SK-N-SH treated with all-trans-retinoic acid at 6 μM for 48 hours (cell line): ENCODE data around the gene CDK11A.
"Not testable (repeated sequence)": the region's sequence is repeated elsewhere in the genome, so short reads cannot be mapped to it uniquely, and the experiment has no call there.

Source experiments
- ARNTL ChIP-seq: fragments of 450-650 bp; formaldehyde crosslinking; IDR thresholded peaks from 2 replicates; pipeline ENCODE4 v1.5.0; 2020; ENCODE audit warnings: low read depth, mild to moderate bottlenecking, moderate library complexity, borderline replicate concordance
- BACH2 ChIP-seq: fragments of 250-450 bp; sonication (Bioruptor Pico); IDR thresholded peaks from 2 replicates; pipeline ENCODE4 v1.9.0; 2021; ENCODE audit warnings: mild to moderate bottlenecking, borderline replicate concordance
- CSDC2 ChIP-seq: fragments of 250-450 bp; sonication (Bioruptor Pico); IDR thresholded peaks from 2 replicates; pipeline ENCODE4 v1.5.0; 2020; ENCODE audit warnings: mild to moderate bottlenecking, moderate library complexity
- PPARA ChIP-seq: fragments of 250-450 bp; sonication (Bioruptor Pico); IDR thresholded peaks from 2 replicates; pipeline ENCODE4 v1.5.0; 2020; ENCODE audit warnings: mild to moderate bottlenecking, borderline replicate concordance
- SNAI2 ChIP-seq: fragments of 250-450 bp; sonication (Bioruptor Pico); IDR thresholded peaks from 2 replicates; pipeline ENCODE4 v1.5.0; 2020; ENCODE audit warnings: mild to moderate bottlenecking, moderate library complexity
- ZNF565 ChIP-seq: fragments of 450-650 bp; formaldehyde crosslinking; conservative IDR thresholded peaks from 2 replicates; pipeline ENCODE4 v1.5.0; 2020; ENCODE audit warnings: low read depth, mild to moderate bottlenecking, moderate library complexity
- TF ChIP-seq, protein P1 (sequence below): fragments of 250-450 bp; sonication (Bioruptor Pico); IDR thresholded peaks from 2 replicates; pipeline ENCODE4 v1.5.1; 2020; ENCODE audit warnings: low read depth, mild to moderate bottlenecking, moderate library complexity
- TF ChIP-seq, protein P2 (sequence below): fragments of 250-450 bp; sonication (Bioruptor Pico); IDR thresholded peaks from 2 replicates; pipeline ENCODE4 v1.8.0; 2020; ENCODE audit warnings: mild to moderate bottlenecking, moderate library complexity, borderline replicate concordance
- TF ChIP-seq, protein P3 (sequence below): fragments of 250-450 bp; sonication (Bioruptor Pico); IDR thresholded peaks from 2 replicates; pipeline ENCODE4 v1.5.1; 2021; ENCODE audit warnings: mild to moderate bottlenecking, moderate library complexity

DNA sequence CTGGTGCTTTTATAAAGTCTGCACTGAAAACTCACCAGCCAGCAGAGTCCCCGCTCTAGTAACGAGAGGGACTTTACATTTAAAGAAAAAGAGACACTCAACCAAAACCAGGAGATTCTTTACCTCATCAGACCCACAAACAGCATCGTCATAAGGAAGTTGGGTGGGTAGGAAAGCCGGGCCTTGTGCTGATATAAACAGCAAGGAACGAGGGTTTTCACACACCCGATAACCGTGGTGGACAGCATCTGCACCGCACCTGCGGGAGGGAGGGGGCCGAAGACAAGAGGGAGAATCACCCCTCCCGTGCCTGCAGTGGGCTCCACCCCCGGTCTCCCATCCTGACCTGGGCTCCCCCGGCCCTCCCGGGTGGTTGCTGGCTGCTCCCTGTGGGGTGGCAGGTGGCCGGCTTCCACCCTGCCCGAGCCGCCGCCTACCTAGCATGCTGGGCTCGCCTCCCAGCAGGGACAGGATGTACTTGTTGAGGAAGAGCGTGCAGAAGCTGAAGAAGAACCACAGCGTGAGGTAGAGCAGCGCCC lies 14.7 kb upstream of the CDK11A start:
- TF ChIP-seq, protein P1, sequence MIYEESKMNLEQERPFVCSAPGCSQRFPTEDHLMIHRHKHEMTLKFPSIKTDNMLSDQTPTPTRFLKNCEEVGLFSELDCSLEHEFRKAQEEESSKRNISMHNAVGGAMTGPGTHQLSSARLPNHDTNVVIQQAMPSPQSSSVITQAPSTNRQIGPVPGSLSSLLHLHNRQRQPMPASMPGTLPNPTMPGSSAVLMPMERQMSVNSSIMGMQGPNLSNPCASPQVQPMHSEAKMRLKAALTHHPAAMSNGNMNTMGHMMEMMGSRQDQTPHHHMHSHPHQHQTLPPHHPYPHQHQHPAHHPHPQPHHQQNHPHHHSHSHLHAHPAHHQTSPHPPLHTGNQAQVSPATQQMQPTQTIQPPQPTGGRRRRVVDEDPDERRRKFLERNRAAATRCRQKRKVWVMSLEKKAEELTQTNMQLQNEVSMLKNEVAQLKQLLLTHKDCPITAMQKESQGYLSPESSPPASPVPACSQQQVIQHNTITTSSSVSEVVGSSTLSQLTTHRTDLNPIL (CRISPR knock-in tag) = not testable (repeated sequence)
- not testable (repeated sequence) for TF ChIP-seq ARNTL (CRISPR knock-in tag); BACH2 (CRISPR knock-in tag); SNAI2 (CRISPR knock-in tag); PPARA (CRISPR knock-in tag); CSDC2 (CRISPR knock-in tag); ZNF565
- TF ChIP-seq, protein P2, sequence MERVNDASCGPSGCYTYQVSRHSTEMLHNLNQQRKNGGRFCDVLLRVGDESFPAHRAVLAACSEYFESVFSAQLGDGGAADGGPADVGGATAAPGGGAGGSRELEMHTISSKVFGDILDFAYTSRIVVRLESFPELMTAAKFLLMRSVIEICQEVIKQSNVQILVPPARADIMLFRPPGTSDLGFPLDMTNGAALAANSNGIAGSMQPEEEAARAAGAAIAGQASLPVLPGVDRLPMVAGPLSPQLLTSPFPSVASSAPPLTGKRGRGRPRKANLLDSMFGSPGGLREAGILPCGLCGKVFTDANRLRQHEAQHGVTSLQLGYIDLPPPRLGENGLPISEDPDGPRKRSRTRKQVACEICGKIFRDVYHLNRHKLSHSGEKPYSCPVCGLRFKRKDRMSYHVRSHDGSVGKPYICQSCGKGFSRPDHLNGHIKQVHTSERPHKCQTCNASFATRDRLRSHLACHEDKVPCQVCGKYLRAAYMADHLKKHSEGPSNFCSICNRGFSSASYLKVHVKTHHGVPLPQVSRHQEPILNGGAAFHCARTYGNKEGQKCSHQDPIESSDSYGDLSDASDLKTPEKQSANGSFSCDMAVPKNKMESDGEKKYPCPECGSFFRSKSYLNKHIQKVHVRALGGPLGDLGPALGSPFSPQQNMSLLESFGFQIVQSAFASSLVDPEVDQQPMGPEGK (CRISPR knock-in tag) = not testable (repeated sequence)
- TF ChIP-seq, protein P3, sequence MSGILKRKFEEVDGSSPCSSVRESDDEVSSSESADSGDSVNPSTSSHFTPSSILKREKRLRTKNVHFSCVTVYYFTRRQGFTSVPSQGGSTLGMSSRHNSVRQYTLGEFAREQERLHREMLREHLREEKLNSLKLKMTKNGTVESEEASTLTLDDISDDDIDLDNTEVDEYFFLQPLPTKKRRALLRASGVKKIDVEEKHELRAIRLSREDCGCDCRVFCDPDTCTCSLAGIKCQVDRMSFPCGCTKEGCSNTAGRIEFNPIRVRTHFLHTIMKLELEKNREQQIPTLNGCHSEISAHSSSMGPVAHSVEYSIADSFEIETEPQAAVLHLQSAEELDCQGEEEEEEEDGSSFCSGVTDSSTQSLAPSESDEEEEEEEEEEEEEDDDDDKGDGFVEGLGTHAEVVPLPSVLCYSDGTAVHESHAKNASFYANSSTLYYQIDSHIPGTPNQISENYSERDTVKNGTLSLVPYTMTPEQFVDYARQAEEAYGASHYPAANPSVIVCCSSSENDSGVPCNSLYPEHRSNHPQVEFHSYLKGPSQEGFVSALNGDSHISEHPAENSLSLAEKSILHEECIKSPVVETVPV = not testable (repeated sequence)
